Measurements from ENCODE around the gene GPC5. TPM values are rescaled to one million over a fixed set of nuclear protein-coding genes. Genes with fewer than 3 reads are reported as not detected.
"Not testable (repeated sequence)": the region's sequence is repeated elsewhere in the genome, so short reads cannot be mapped to it uniquely, and the experiment has no call there.

The GPC5 gene
- total RNA-seq, 1 experiment from 2014 or later = 0.26 TPM

GRCh38 chr13:92743992-92744391, 1345.6 kb downstream of the GPC5 start:
- CTCF ChIA-PET = no interaction called here

GRCh38 chr13:92745258-92745657, 1346.8 kb downstream of the GPC5 start:
- intact Hi-C loops (cut with micrococcal nuclease; ENCODE audit: unreplicated experiment) (no loop called here), in situ Hi-C loops (cut with HindIII; ENCODE audit: low pct_unique_long_range_greater_than_20kb, low sequenced_read_pairs) (no loop called here)
- no peak for DNase-seq (ENCODE audit: low read depth, low spot score)
- POLR2A ChIA-PET = no interaction called here
- no peak overlapping the region for H3K4me3 ChIP-seq (ENCODE audit: low read depth in 2 of 2, low read length in 2 of 2)
- no peaks in the 10 kb centered on the region for H3K9me3 ChIP-seq (ENCODE audit: control insufficient read depth, insufficient read depth, low read depth, low read length)
- H3K27me3 ChIP-seq (ENCODE audit: control insufficient read depth, insufficient read depth, low read length) = no peaks in the 10 kb centered on the region
- ATAC-seq = no peak
- TF ChIP-seq SIN3A (IDR thresholded peaks at IDR 0.05; ENCODE audit: borderline replicate concordance, insufficient read depth, low read depth, low read length) (no peak), CTCF (IDR thresholded peaks at IDR 0.05) (no peak), POLR2AphosphoS5 (IDR thresholded peaks at IDR 0.05; ENCODE audit: low read depth, low read length) (no peak), REST (IDR thresholded peaks at IDR 0.05; ENCODE audit: insufficient read depth in 1 of 2, low read depth in 2 of 2, low read length in 1 of 2) (no peak), TCF7L2 (IDR thresholded peaks at IDR 0.05; ENCODE audit: low read depth, low read length) (no peak)
- BruUV-seq (replicated peaks) = no TSS peak
- H3K27ac ChIP-seq (ENCODE audit: low read length) = no peak overlapping the region
- H3K4me1 ChIP-seq (ENCODE audit: control insufficient read depth, insufficient read depth, low read length) = no peaks in the 10 kb centered on the region
- CTCF ChIA-PET = no interaction called here
- H3K36me3 ChIP-seq (ENCODE audit: control insufficient read depth, insufficient read depth, low read length) = no peaks in the 10 kb centered on the region

More at GRCh38 chr13:92743992-92744391, 1345.6 kb downstream of the GPC5 start:
- in situ Hi-C loops (cut with HindIII; ENCODE audit: low pct_unique_long_range_greater_than_20kb, low sequenced_read_pairs) = no loop called here
- H3K4me3 ChIP-seq (ENCODE audit: low read depth in 2 of 2, low read length in 2 of 2) = no peak overlapping the region
- H3K9me3 ChIP-seq (ENCODE audit: control insufficient read depth, insufficient read depth, low read depth, low read length) = no peaks in the 10 kb centered on the region
- no TSS peak for BruUV-seq (replicated peaks)
- ATAC-seq = no peak
- H3K4me1 ChIP-seq (ENCODE audit: control insufficient read depth, insufficient read depth, low read length) = no peaks in the 10 kb centered on the region
- POLR2A ChIA-PET = no interaction called here
- no peak overlapping the region for H3K27ac ChIP-seq (ENCODE audit: low read length)
- no peak for DNase-seq (ENCODE audit: low read depth, low spot score)
- intact Hi-C loops (cut with micrococcal nuclease; ENCODE audit: unreplicated experiment) = no loop called here
- no peaks in the 10 kb centered on the region for H3K27me3 ChIP-seq (ENCODE audit: control insufficient read depth, insufficient read depth, low read length)
- TF ChIP-seq CTCF (IDR thresholded peaks at IDR 0.05) (no peak), TCF7L2 (IDR thresholded peaks at IDR 0.05; ENCODE audit: low read depth, low read length) (no peak)
- H3K36me3 ChIP-seq (ENCODE audit: control insufficient read depth, insufficient read depth, low read length) = no peaks in the 10 kb centered on the region

- H3K9me3 ChIP-seq (ENCODE audit: control insufficient read depth, insufficient read depth, low read depth, low read length); H3K36me3 ChIP-seq (ENCODE audit: control insufficient read depth, insufficient read depth, low read length); H3K27me3 ChIP-seq (ENCODE audit: control insufficient read depth, insufficient read depth, low read length); CTCF ChIA-PET; POLR2A ChIA-PET; in situ Hi-C loops (cut with HindIII; ENCODE audit: low pct_unique_long_range_greater_than_20kb, low sequenced_read_pairs); BruUV-seq (replicated peaks); H3K4me1 ChIP-seq (ENCODE audit: control insufficient read depth, insufficient read depth, low read length); H3K4me3 ChIP-seq (ENCODE audit: low read depth in 2 of 2, low read length in 2 of 2); ATAC-seq; H3K27ac ChIP-seq (ENCODE audit: low read length); DNase-seq (ENCODE audit: low read depth, low spot score); intact Hi-C loops (cut with micrococcal nuclease; ENCODE audit: unreplicated experiment): not testable (repeated sequence)
These were observed 1354.3 kb downstream of the GPC5 start for GRCh38 chr13:92752705-92753104.
